Measurements from ENCODE around the gene PAFAH1B1. TPM values are rescaled to one million over a fixed set of nuclear protein-coding genes. Genes with fewer than 3 reads are reported as not detected.

The PAFAH1B1 gene
- total and polyA plus RNA-seq, 2 donors (not counting 1 experiment from before 2014, with no cell fraction given) = 41.4 to 170 TPM

DNA sequence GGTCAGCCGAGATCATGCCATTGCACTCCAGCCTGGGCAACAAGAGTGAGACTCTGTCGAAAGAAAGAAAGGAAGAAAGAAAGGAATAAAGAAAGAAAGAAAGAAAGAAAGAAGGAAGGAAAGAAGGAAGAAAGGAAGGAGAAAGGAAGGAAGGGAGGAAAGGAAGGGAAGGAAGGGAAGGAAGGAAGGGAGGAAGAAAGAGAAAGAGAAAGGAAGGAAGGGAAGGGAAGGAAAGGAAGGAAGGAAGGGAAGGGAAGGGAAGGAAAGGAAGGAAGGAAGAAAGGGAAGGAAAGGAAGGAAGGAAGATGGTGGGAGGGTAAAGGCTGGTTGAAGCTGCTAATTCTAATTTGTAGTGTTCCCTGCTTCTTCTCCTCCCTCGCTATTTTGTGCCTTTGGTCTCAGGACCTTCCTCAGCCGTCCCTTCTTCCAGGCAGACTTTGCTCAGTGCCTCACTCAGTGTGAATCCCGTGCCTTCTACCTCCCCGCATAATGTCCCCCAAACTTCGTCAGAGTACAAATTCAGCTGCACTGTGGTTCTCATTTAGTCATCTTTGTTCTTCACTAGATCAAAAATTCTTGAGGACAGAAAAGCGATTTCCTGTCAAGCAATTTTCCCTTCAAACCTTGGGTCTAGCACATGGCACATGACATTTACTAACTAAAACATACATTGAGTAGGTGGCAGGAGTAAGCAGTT, 31.1 kb upstream of the PAFAH1B1 start:
- no peak overlapping the region for H3K4me3 Mint-ChIP-seq
- TF ChIP-seq, protein P1, sequence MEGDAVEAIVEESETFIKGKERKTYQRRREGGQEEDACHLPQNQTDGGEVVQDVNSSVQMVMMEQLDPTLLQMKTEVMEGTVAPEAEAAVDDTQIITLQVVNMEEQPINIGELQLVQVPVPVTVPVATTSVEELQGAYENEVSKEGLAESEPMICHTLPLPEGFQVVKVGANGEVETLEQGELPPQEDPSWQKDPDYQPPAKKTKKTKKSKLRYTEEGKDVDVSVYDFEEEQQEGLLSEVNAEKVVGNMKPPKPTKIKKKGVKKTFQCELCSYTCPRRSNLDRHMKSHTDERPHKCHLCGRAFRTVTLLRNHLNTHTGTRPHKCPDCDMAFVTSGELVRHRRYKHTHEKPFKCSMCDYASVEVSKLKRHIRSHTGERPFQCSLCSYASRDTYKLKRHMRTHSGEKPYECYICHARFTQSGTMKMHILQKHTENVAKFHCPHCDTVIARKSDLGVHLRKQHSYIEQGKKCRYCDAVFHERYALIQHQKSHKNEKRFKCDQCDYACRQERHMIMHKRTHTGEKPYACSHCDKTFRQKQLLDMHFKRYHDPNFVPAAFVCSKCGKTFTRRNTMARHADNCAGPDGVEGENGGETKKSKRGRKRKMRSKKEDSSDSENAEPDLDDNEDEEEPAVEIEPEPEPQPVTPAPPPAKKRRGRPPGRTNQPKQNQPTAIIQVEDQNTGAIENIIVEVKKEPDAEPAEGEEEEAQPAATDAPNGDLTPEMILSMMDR (IDR thresholded peaks at IDR 0.05) = no peak
- TF ChIP-seq EZH2 (IDR thresholded peaks at IDR 0.05; ENCODE audit: borderline replicate concordance, insufficient read depth, low read depth, low read length, poor library complexity, severe bottlenecking) = no peak
- H3K4me1 Mint-ChIP-seq = no peaks in the 10 kb centered on the region
- no peaks in the 10 kb centered on the region for H3K9me3 Mint-ChIP-seq (ENCODE audit: insufficient read depth)
- H3K27ac Mint-ChIP-seq = no peak overlapping the region
- Histone ChIP-seq H3K9ac (ENCODE audit: low read length) (no peak overlapping the region), H3K9me3 (ENCODE audit: control extremely low read depth in 1 of 3, control insufficient read depth in 2 of 3, insufficient read depth in 1 of 3, low read length in 2 of 3) (peaks cover 0 to 6% (median 5%) of the 10 kb centered on the region in 3 donors), H3K4me2 (replicated peaks; ENCODE audit: low read depth, low read length, poor library complexity, severe bottlenecking) (no peak overlapping the region), H3K27me3 (replicated peaks in 1 of 4; ENCODE audit: control extremely low read depth in 1 of 4, control insufficient read depth in 3 of 4, insufficient read depth in 4 of 4, low read length in 3 of 4) (no peaks in the 10 kb centered on the region), H4K20me1 (ENCODE audit: control insufficient read depth, insufficient read depth, low read length, poor library complexity, severe bottlenecking) (no peaks in the 10 kb centered on the region), H3K79me2 (ENCODE audit: control insufficient read depth, insufficient read depth, low read length) (no peaks in the 10 kb centered on the region), H3K4me1 (ENCODE audit: control insufficient read depth in 2 of 2, insufficient read depth in 2 of 2, low read length in 2 of 2) (no peaks in the 10 kb centered on the region), H2AFZ (ENCODE audit: insufficient read depth, low read depth, low read length, poor library complexity, severe bottlenecking) (no peak overlapping the region), H3K4me3 (ENCODE audit: control extremely low read depth in 1 of 5, extremely low read depth in 1 of 5, insufficient read depth in 1 of 5, low read depth in 2 of 5, low read length in 4 of 5) (no peak overlapping the region), H3K36me3 (replicated peaks in 1 of 2; ENCODE audit: control extremely low read depth in 1 of 2, control insufficient read depth in 1 of 2, extremely low read depth in 1 of 2, insufficient read depth in 2 of 2, low read length in 1 of 2) (no peaks in the 10 kb centered on the region), H3K27ac (ENCODE audit: low read length in 2 of 2) (no peak overlapping the region)
- DNase-seq (no peak), ATAC-seq (ENCODE audit: low read depth) (no peak)
- CTCF ChIA-PET = no interaction called here
- 89% methylated on average over 7 of the region's 8 CpGs for WGBS (ENCODE audit: insufficient coverage)
- intact Hi-C loops (cut with micrococcal nuclease) = no loop called here
- peaks cover 16% of the 10 kb centered on the region for H3K27me3 Mint-ChIP-seq
- POLR2A ChIA-PET = no interaction called here

DNA sequence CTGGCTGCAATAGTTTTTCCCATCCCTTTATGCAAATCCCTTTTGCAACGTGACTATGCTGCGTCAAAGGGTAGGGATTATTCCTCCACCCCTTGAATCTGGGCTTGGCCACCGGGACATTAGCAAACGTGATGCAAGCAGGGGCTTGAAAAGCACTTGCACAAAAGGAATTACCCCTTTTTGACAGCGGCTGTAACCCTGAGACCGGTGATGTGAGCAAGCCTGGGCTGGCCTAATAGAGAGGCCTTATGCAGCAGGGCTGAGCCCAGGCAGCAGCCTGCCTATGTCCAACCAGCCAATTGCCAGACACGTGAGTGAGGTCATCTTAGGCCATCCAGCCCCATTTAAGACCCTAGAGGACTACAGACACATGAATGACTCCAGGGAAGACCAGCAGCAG, 30.4 kb upstream of the PAFAH1B1 start:
- H3K9ac ChIP-seq (ENCODE audit: low read length) = no peak overlapping the region
- DNase-seq = no peak
- 88% methylated on average over 7 of the region's 7 CpGs for WGBS (ENCODE audit: insufficient coverage)
- peaks cover 0 to 6% (median 5%) of the 10 kb centered on the region in 3 donors for H3K9me3 ChIP-seq (ENCODE audit: control extremely low read depth in 1 of 3, control insufficient read depth in 2 of 3, insufficient read depth in 1 of 3, low read length in 2 of 3)
- Mint-ChIP-seq H3K27ac (no peak overlapping the region), H3K9me3 (ENCODE audit: insufficient read depth) (no peaks in the 10 kb centered on the region), H3K4me3 (no peak overlapping the region), H3K4me1 (no peaks in the 10 kb centered on the region), H3K27me3 (peaks cover 14% of the 10 kb centered on the region)
- no peak overlapping the region for H3K4me2 ChIP-seq (replicated peaks; ENCODE audit: low read depth, low read length, poor library complexity, severe bottlenecking)
- CTCF ChIA-PET = no interaction called here
- no peaks in the 10 kb centered on the region for H3K36me3 ChIP-seq (replicated peaks in 1 of 2; ENCODE audit: control extremely low read depth in 1 of 2, control insufficient read depth in 1 of 2, extremely low read depth in 1 of 2, insufficient read depth in 2 of 2, low read length in 1 of 2)
- no peak for TF ChIP-seq EZH2 (IDR thresholded peaks at IDR 0.05; ENCODE audit: borderline replicate concordance, insufficient read depth, low read depth, low read length, poor library complexity, severe bottlenecking)
- H4K20me1 ChIP-seq (ENCODE audit: control insufficient read depth, insufficient read depth, low read length, poor library complexity, severe bottlenecking) = no peaks in the 10 kb centered on the region
- H3K4me3 ChIP-seq (ENCODE audit: control extremely low read depth in 1 of 5, extremely low read depth in 1 of 5, insufficient read depth in 1 of 5, low read depth in 2 of 5, low read length in 4 of 5) = no peak overlapping the region
- ATAC-seq (ENCODE audit: low read depth) = no peak
- no peaks in the 10 kb centered on the region for H3K4me1 ChIP-seq (ENCODE audit: control insufficient read depth in 2 of 2, insufficient read depth in 2 of 2, low read length in 2 of 2)
- H2AFZ ChIP-seq (ENCODE audit: insufficient read depth, low read depth, low read length, poor library complexity, severe bottlenecking) = no peak overlapping the region
- POLR2A ChIA-PET = no interaction called here
- intact Hi-C loops (cut with micrococcal nuclease) = no loop called here
- H3K27me3 ChIP-seq (replicated peaks in 1 of 4; ENCODE audit: control extremely low read depth in 1 of 4, control insufficient read depth in 3 of 4, insufficient read depth in 4 of 4, low read length in 3 of 4) = no peaks in the 10 kb centered on the region
- H3K79me2 ChIP-seq (ENCODE audit: control insufficient read depth, insufficient read depth, low read length) = no peaks in the 10 kb centered on the region
- no peak overlapping the region for H3K27ac ChIP-seq (ENCODE audit: low read length in 2 of 2)

Measured in B cell (primary cell).